H1 (cell line): ENCODE results near the gene CACNA1B. TPM values are rescaled to one million over a fixed set of nuclear protein-coding genes. Genes with fewer than 3 reads are reported as not detected.

Experiments used
- EP300 ChIP-seq, 2 experiments: IDR thresholded peaks; 1 replicate in 1 of 2; 2 replicates in 1 of 2; pipeline ENCODE4 v1.6.1; 2011 to 2012; ENCODE audit warnings: low read depth in 2 of 2, low read length in 2 of 2, mild to moderate bottlenecking in 2 of 2, borderline replicate concordance in 1 of 2, inconsistent platforms in 1 of 2, moderate library complexity in 1 of 2
- FOSL1 ChIP-seq: IDR thresholded peaks from 2 replicates; pipeline ENCODE4 v1.6.1; 2011; ENCODE audit warnings: mild to moderate bottlenecking, low read depth, low read length, moderate library complexity; ENCODE audit not compliant: insufficient read depth
- SIN3A ChIP-seq, 2 experiments: IDR thresholded peaks in 1 of 2; conservative IDR thresholded peaks in 1 of 2; 2 replicates each; pipeline ENCODE4 v1.6.1; 2011 to 2012; ENCODE audit warnings: low read length in 2 of 2, improper control_type of control experiment in 1 of 2, low read depth in 1 of 2, mild to moderate bottlenecking in 1 of 2
- TAF7 ChIP-seq: optimal IDR thresholded peaks from 2 replicates; pipeline ENCODE3; 2011; ENCODE audit warnings: low read depth, mild to moderate bottlenecking, inconsistent platforms, low read length, moderate library complexity, borderline replicate concordance
- polyA plus RNA-seq, 7 experiments: library from polyadenylated mRNA; depleted of rRNA in 3 of 7; stranded (reverse) in 5 of 7; unstranded in 2 of 7; fragments of >200 nt in 5 of 7; fragments of 200-250 nt in 2 of 7; gene quantifications; 1 replicate in 5 of 7; 2 replicates in 1 of 7; 4 replicates in 1 of 7; pipeline versions ENCODE4 v1.2.1 to v1.2.3, GENCODE V29; 2011 to 2013; ENCODE audit warnings: missing spikeins in 2 of 7, mixed read lengths in 2 of 7
- total RNA-seq: library from RNA; stranded (reverse); fragmentation: NEBNext Ultra II Directional; extraction: Animal tissue kit (Norgen Biotek cat#: 25700); gene quantifications from 2 replicates; pipeline ENCODE4 v1.2.1, GENCODE V29; 2021

Gene CACNA1B
- total and polyA plus RNA-seq, 2 of the 8 experiments (the other 6 are each of a cell fraction or from before 2014, with no cell fraction given) = 1.5 to 5.7 TPM

DNA sequence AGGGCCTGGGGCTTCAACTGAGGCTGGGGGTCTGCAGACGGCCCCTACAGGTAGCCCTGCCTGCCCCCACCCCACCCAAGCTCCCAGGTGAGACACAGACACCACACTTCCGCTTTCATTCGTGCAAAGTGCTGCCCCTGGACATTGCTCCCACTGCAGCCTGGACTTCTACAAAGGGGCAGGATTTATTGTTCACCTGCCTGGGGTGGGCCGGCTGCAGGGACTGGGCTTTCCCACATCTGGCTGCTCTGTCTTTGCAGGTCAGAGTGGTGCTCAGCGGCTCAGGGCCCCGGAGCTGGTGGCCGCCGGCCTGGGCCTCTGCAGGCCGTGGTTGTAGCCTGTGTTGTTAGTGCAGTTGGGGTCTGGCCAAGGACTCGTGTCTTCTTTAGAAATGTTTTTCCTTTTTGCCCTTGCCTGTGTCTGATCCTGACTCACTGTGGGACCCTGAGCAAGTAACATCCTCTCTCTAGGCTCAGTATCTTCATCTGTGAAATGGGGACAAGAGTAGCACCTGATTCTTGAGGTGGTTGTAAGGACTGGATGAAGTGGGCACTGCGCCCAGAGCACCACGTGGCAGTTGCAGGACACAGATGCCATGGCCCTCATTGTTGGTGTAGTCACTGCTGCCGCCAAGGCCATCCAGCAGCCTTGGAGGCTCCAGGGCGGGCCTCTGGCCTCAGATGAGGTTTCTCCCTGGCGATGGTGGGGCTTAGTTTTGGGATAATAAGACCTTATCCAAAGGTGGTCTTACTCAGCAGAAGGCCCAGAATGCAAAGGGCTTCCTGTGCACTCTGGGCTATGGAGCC is 143.9 kb downstream of the CACNA1B start (continued):
- TF ChIP-seq SIN3A (conservative IDR thresholded peaks at IDR 0.05 in 1 of 2, IDR thresholded peaks at IDR 0.05 in 1 of 2; ENCODE audit: low read depth in 1 of 2, low read length in 2 of 2) (no peak), TAF7 (no peak), FOSL1 (no peak), EP300 (IDR thresholded peaks at IDR 0.05; ENCODE audit: borderline replicate concordance in 1 of 2, low read depth in 2 of 2, low read length in 2 of 2) (no peak)
